HG03196 (cell line): ENCODE measurements around the gene OR1S2.
"Not testable (repeated sequence)": the region's sequence is repeated elsewhere in the genome, so short reads cannot be mapped to it uniquely, and the experiment has no call there.

ENCODE experiments used
- ATAC-seq: cut with Tn5 transposase; IDR thresholded peaks from one replicate; pipeline ENCODE4 v1.9.1; 2021; ENCODE audit not compliant: unreplicated experiment

Gene OR1S2, protein sequence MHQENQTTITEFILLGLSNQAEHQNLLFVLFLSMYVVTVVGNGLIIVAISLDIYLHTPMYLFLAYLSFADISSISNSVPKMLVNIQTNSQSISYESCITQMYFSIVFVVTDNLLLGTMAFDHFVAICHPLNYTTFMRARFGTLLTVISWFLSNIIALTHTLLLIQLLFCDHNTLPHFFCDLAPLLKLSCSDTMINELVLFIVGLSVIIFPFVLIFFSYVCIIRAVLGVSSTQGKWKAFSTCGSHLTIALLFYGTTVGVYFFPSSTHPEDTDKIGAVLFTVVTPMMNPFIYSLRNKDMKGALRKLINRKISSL

DNA sequence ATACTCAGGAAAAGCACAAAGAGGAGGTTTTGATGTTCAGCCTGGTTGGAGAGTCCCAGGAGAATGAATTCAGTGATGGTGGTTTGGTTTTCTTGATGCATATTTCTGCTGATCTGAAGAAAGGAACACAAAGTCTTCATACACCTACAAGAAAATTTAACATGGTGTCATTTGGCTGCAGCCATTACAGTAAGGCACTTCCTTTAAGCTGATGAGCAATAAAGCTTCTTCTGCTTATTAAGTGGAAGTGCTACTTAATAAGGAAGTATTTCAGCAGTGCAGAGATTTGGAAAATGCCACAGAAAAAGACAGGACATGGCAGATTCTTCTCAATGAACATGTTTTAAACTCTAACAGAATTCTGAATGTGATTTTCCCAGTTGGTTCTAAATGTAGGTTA is at the start of gene OR1S2:
OR1S2 (minus strand) TSS at position 101 of the 400 bp plus-strand sequence; CDS start at position 101, 0 bp downstream.
- ATAC-seq: no peak

DNA sequence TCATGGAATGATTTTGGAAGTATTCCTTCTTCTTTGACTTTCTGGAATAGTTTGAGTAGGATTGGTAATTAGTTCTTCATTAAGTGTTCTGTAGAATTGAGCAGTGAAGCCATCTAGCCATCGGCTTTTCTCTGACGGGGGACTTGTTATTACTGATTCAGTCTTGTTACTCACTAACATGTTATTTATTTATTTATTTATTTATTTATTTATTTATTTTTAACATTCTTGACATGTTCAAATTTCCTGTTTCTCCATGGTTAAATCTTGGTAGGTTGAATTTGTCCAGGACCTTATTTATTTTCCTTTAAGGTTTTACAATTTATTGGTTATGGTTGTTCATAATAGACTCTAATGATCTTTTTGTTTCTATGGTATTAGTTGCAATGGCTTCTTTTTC is 40.0 kb upstream of the OR1S2 start:
- no peak for ATAC-seq

DNA sequence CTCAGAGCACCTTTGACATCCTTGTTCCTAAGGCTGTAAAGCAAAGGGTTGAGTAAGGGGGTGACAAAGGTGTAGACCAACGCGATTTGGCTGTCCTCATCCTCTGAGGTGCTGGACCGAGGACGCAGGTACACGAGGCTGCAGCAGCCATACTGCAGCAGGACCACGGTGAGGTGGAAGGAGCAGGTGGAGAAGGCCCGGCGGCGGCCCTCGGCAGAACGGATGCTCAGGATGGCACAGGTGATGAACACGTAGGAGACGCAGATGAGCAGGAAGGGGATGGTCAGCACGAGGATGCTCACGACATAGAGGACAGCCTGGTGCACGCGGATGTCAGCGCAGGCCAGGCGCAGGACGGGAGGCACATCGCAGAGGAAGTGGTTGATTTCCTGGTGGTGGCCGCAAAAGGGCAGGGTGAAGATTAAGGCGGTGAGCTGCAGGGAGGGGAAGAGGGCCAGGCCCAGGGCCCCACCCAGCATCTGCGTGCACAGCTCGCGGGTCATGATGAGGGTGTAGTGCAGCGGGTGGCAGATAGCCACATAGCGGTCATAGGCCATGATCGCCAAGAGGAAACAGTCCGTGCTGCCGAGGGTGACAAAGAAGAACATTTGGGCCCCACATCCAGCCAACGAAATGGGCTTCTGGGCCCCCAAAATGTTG is 24.1 kb upstream of the OR1S2 start:
- no peak for ATAC-seq

DNA sequence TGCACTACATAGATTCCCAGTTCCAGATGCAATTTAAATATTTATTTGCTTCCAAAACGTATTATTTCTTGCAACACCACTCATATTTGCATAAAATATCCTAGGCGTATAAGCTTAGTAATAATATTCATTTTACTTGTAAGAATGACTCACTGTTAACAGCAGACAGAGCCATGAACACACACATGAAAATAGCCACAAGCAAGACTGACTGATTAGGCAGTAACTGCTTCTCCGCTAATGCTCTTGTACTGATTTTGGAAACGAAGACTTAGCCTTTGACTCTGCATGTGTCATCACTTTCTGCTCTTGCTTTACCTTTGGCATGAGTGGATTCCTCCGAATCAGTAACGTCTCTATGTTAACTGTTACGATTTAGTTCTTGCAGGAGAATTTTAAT is 18.8 kb upstream of the OR1S2 start:
- no peak for ATAC-seq

DNA sequence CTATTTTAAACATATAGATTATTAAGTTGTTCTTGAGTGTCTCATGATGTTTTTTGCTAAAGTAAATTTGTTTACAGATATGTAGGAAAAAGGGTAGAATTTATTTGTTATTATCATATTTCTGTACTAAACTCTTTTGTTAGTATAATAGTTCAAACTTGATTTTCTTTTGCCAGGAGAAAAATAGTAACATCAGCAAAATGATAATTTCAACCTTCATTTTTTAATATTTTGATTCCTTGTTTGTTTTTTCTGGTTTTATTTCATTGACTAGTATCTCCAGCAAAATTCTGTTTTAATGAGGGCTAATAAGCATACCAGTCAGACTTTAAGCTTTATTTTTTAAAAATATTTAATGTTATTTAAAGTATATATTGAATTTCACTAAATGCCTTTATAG is 12.5 kb upstream of the OR1S2 start:
- no peak for ATAC-seq

DNA sequence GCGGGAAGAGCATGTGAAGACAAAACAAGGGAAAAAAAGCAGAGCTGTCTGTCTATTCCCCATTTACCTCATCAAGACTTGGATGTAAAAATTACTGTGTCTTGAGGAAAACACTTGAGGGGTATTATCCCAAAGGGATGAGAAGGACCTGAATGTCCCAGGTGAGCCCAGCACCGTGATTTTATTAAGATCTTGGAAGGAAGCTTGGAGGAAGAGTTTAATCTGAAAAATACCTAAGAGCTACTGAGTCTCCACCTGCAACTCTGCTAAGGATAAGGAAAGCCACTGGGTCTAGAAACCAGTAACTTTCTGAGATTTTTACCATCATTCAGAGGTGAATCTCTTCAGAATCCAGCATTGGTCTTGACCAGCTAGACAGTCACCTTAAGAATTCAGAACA is 8.5 kb upstream of the OR1S2 start, which contains the start of gene OR1S1:
OR1S1 (plus strand) TSS at position 301 of the 400 bp plus-strand sequence.
- ATAC-seq: not testable (repeated sequence)

DNA sequence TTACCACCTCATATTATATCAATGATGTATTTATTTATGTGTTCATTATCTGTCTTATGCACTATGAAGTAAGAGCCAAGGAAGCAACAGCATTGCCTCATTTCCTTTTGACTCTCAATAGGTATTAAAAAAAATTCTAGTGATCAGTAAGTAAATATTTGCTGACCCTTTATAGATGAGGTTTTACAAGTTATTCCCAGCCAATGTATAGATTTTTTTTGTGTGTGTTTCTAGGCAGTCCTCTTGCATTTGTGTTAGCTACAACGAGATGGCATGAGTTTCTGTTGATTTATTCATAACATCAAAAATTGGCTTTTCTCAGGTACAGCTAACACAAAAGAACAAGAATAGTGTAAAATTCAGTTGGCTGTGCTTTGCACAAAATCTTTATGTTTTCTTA is 4.7 kb downstream of the OR1S2 start:
- ATAC-seq: no peak

DNA sequence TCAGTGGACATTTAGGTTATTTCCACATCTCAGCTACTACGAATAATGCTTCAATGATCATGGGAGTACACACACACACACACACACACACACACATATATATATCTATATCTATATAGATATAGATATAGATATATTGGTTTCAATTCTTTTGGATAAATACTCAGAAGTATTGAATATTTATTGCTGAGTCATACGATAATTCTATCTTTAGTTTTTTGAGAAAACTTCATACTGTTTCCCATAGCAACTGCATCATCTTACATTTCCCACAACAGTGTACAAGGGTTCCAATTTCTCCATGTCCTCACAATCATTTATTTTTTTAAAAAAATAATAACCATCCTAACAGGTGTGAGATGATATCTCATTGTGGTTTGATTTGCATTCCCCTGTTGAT is 8.0 kb downstream of the OR1S2 start:
- ATAC-seq: no peak

DNA sequence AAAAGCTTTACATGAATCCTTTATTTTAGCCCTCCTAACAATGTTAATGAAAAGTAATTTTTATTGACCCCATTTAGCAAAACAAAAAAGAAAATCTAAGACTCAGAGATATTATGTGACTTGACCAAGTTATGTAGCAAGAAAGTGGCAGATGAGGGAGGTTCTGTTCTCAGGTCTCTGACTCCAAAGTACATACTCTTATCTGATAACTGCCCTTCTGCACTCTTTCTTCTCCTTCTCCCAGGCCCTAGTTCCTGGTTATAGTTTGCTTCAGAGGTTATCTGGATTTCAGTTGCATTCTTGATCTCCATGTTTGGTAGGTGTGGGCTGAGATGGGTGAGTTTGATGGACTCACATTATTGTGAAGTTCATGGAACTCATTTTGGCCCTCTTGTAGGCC is 10.6 kb downstream of the OR1S2 start:
- ATAC-seq: no peak

DNA sequence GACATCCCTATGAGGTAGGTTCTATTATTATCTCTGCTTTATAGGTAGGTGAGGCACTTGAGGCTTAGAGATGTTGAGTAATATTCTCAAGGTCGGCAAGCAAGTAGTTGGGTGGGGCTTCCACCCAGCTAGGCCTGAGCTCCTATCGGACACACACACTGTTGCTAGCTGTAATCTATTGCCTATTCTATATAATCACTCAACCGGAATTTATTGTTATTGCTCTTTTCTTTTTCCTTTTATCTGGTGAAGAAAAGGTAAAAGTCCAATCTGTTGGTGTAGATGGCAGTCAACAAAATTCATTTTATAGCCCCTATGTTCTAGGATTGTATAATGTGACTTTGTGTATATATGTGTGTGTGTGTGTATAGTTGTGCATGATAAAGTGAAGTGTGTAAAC is 11.7 kb downstream of the OR1S2 start:
- no peak for ATAC-seq

DNA sequence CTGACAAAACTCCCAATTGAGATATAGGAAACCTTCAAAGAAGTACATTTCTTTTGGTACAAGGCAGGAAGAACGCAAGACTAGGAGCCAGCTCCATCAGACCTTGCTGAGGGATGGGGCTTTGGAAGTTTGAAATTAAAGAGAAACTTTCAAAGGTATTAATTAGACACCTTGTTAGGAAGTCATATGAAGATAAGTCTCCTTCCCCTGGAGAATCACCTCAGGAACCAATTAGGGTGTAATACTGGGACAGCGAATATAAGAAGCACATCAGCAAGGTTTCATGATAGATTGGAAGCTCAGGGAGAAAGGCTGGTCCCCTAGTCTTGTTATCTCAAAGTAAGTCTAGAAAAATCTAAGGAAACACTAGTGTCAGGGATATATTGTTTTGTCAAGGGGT is 15.2 kb downstream of the OR1S2 start, which contains the start of gene OR9Q2:
OR9Q2 (plus strand) TSS at position 301 of the 400 bp plus-strand sequence. CDS start 1,421 bp downstream, outside the sequence.
- no peak for ATAC-seq

DNA sequence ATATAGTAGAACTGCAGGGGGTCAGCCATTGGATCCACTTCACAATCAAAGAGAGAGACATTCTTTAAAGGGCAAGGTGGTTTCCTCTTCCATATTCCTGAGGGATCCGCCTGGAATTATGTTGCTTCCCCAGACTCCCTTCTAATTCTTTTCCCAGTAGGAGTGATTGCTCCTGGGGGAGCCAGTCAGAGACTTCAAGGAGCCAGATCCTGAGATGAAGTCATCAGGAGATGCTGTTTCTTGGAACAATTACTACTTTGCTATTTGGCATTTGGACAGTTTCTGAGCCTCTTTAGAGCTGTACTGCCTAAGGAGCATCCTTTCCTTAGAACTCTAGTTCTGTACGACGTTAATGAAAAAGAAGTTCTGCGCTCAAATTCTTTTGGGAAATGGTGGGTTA is 17.0 kb downstream of the OR1S2 start:
- no peak for ATAC-seq

DNA sequence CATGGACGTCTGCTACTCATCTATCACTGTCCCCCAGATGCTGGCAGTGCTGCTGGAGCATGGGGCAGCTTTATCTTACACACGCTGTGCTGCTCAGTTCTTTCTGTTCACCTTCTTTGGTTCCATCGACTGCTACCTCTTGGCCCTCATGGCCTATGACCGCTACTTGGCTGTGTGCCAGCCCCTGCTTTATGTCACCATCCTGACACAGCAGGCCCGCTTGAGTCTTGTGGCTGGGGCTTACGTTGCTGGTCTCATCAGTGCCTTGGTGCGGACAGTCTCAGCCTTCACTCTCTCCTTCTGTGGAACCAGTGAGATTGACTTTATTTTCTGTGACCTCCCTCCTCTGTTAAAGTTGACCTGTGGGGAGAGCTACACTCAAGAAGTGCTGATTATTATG is 24.3 kb downstream of the OR1S2 start:
- no peak for ATAC-seq

DNA sequence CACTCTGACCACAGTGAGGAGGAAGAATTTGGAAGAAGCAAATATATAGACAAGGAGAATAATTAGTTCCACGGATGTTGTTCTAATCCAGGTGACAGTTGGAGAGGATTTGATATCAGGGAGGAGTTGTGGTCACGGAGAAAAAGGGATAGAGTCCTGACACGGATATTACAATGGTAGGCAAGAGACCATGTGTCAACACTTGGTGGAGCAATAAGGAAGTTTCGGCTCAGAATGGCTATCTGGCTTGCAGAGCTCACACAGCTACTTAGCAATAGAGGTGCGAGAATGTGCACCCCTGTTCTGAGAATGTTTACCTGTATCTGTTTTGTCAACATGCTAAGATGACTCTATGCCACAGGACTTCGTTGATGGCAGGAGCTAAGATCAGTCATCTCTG is 25.5 kb downstream of the OR1S2 start:
- ATAC-seq: no peak

DNA sequence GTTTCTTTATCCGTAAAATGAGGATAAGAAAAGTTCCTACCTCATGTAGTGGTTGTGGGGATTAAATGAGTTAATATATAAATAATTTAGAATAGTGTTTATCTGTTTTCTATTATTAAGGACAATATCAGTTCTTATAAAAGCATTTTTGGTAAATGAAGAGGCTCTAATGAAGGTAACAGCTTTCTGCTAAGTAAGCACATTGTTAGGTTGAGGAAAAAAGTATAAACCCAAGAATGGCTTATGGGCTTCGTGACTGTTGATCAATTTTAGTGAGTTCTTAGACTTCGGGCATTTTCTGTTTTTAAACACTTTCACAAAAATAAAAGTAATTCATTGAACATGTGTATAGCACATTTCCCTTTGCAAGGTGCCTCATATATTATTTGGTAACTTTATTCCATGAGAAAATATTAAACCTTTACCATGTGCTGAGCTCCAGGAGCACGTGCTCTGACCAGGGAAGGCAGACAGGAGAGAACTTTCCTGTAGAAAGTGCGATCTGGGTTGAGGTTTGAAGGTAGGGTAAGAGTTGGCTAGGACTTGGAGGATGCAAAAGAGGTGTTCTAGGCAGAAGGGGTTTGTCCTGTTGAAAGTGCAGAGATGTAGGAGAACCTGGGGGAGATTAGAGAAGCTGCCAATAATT is 26.4 kb downstream of the OR1S2 start:
- ATAC-seq: no peak

DNA sequence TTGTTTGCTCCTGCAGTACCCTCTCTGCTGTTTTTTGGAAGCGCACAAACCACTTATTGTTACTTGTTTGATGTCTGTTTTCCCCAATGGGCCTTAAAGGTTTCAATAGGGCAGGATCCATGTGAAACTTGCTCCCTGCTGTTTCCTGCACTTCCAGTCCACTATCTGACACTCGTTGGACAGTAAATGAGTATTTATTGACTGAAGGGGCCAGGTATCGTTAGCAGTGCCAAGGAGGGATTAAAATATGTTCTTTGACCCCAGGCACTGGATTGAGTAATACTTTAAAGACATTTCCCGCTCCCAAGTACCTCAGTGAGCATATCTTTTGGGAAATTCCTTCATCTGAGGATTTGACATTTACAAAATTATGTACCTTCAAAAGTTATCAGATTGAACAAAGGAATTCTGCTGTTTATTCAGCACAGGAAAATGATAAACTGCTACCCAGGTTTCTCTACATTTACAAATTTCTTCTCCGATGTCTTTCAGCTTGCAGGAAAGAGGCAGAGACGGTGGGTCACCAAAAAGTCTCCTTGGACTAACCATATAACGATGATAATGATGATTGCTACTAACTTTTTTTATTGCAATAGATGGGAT is 38.3 kb downstream of the OR1S2 start:
- no peak for ATAC-seq

DNA sequence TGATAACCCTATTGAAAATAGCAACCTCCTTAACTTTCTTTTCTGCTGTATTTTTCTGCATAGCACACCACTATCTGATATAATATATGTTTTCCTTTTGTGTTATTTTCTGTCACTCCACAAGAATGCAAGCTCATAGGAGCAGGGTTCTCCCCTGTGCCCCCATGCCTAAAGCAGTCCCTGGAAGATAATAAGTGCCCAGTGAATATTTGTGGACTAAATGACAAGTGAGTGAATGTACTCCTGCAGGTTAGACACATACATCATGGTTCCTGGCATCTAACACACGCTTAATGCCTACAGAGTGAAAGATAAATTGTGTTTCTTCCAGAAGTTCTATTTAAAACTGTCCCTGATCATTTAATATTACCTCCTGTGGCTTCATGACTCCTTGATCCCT is 39.0 kb downstream of the OR1S2 start:
- no peak for ATAC-seq

DNA sequence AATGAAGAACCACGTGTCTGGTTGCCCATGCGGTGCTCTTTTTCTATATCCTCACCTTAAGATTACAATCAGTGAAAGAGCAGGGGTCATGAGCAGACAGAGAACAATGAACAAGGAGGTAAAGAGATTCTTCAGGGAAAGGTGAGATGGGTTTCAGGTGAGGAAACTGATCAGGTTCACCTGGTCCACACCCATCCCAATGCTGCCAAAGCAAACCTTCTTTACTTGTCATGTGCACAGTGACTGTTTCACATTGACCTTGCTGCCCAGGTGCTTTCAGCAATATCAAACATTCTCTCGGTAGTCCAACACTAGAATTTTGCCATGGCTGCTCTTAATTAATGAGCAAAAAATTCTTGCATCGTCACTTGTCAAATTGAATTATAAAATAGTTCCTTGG is 39.6 kb downstream of the OR1S2 start:
- no peak for ATAC-seq
